GM18868 (cell line): ENCODE results near the gene CTSH.
"Not testable (repeated sequence)": the region's sequence is repeated elsewhere in the genome, so short reads cannot be mapped to it uniquely, and the experiment has no call there.

Experiments
- ATAC-seq: cut with Tn5 transposase; IDR thresholded peaks from one replicate; pipeline ENCODE4 v1.9.1; 2021; ENCODE audit warnings: mild to moderate bottlenecking, moderate library complexity; ENCODE audit not compliant: unreplicated experiment

The CTSH gene

GRCh38 chr15:78923480-78924360 lies 21.1 kb downstream of the CTSH start:
- ATAC-seq: no peak

DNA sequence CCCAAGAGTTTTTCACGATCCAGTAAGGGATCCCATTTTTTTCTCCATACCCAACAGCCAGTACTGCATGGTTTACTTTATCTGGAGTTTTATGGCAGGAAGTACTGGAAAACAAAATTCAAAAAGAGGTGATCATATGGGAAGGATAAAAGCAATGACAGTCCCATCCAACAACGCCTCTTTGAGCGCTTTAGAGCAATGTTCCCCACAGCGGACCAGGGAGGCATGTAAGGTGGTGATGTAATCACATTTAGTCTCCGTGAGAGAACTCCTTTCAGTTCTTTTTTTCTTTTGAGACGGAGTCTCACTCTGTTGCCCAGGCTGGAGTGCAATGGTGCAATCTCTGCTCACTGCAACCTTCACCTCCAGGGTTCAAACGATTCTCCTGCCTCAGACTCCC lies 21.8 kb downstream of the CTSH start:
- no peak for ATAC-seq

- ATAC-seq: no peak
These were observed 22.3 kb downstream of the CTSH start for GRCh38 chr15:78922527-78922926.

- ATAC-seq: no peak
These were observed 22.9 kb downstream of the CTSH start for GRCh38 chr15:78921940-78922339.

DNA sequence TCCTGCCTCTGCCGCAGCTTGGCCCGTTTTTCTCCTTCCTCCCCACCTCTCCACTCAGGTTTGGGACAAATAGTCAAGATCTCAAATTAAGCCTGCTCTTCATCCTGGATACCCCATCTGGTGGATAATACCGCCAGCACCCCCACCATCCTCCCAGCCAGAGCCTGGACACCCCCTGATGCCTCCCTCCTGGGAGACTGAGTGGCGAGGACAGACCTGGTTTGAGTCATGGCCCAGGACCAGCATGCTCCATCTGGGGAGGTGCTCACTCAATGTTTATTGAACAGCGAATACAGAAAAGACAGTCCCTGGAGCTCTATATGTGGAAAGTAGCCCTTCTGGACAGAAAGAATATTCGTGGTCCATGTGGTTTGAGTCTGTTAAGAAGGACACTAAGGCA lies 23.3 kb downstream of the CTSH start:
- no peak for ATAC-seq

GRCh38 chr15:78917888-78918287 lies 27.0 kb downstream of the CTSH start:
- no peak for ATAC-seq

DNA sequence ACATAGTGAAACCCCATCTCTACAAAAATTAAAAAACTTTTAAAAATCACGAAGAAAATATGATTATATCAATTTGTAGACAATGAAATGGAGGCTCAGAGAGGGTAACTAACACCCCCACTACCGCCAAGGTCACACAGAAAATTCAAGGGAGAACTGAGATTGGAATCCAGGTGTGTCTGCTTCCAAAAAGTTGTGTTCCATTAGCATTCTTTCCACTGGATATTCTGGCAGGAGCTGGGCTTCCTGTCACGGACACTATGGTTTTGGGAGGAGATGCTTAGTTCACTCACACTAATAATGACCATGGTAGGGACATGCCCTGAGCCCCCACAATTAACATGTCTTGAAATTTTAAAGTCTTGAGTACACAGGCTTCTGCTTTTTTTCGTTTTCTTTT lies 28.8 kb downstream of the CTSH start:
- ATAC-seq: no peak

GRCh38 chr15:78915341-78916087 lies 29.3 kb downstream of the CTSH start:
- ATAC-seq: no peak

GRCh38 chr15:78914027-78914764 lies 30.6 kb downstream of the CTSH start:
- no peak for ATAC-seq

DNA sequence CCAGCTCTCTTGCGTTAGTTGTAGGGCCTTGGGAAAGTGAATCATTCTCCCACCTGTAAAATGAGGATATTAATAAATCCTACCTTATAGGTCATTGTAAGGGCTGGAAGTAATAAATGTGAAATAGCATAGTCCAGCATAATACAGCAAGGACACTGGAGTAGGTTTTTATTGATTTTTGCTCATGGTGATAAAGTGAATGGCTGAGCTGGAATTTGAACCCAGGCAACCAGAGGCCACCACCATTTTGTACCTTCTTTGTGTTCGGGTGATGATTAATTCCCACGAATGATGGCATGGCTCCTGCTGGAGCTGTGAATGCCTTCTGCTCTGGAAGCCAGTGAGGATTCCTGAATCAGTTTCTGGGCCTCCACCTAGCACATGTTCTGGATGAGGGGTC lies 31.8 kb downstream of the CTSH start:
- no peak for ATAC-seq

DNA sequence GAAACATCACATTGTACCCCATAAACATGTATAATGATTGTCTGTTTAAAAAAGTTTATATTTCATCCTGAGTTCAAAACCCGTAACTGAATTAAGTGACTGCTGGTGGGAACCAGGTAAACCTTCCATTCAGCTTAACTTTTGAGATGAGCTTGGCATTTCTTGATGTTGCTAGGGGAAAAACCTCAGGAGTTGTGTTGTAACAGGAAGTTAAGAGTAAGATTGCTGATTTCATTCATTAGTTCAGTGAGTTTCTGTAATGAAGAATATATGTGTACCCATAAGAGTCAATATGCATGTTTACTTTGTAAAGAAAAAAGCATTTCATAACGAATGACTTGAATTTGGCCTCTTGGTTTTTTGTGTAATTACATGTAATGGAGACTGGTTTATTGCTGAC lies 32.5 kb downstream of the CTSH start:
- ATAC-seq: no peak

DNA sequence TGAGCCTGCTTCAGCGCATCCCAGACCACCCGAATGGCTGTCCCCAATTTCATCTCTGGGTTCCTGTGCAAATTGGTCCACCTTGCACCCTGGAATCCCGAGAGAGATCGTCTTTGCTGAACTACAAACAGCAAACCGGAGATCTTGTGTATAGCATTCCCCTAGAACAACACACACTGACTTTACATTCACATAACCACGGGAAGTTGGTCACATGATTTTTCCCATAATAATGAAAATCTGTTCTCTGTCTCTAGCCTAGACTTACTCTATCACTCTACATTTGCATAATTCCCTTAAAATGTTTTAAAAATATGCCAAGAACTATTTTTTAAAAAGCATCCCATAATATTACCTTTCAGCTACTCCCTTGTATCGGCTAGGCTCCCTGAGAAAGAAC lies 34.6 kb downstream of the CTSH start:
- no peak for ATAC-seq

- ATAC-seq: no peak
These were observed 35.0 kb downstream of the CTSH start for GRCh38 chr15:78909791-78910228.

GRCh38 chr15:78909160-78909695 lies 35.6 kb downstream of the CTSH start:
- ATAC-seq: no peak

DNA sequence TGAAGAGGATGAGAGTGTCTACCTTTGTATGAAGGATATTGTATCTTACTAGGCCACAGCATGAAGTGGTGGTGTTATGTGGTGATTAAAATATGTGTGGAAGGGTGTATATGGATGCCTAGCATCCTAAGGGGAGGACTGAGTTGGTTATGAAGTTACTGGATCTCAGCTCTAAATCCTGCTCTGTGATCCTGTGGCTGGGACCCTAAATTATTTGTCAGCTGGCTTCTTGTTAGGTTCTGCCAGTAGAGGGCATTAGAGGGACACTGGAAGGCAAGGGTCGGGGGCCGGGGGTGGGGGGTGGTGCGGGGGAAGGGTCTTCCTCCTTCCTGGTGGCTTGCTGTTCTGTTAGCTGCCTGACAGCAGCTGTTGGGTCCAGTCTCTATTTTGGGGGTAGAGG lies 37.3 kb downstream of the CTSH start:
- ATAC-seq: no peak

GRCh38 chr15:78906316-78906620 lies 38.6 kb downstream of the CTSH start:
- ATAC-seq: no peak

DNA sequence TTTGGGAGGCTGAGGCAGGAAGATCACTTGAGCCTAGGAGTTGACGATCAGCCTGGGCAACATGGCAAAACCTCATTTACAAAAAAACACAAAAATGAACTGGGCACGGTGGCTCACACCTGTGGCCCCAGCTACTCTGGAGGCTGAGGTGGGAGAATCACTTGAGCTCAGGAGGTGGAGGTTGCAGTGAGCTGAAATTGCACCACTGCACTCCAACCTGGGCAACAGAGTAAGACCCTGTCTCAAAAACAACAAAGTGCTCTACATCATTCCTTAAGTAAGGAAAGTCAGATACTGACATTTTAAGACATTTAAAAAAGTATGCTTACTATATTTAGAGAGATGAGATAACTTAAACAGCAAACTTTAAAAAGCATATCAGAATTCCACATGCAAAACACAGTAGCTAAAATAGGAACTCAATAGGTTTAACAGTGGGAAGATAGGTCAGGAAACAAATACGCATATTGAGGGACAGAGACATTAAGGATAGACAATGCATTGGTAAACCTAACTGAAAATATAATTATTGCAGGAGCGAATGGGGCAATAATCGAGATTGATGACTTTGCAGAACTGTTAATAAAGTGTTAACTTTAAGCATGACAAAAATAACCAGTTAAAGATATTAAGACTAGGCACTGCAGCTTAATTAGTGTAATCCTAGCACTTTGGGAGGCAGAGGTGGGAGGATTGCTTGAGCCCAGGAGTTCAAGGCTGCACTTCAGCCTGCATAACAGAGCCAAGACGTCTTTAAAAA lies 40.1 kb downstream of the CTSH start:
- ATAC-seq: no peak

- ATAC-seq: not testable (repeated sequence)
These were observed 42.4 kb downstream of the CTSH start for GRCh38 chr15:78902281-78903032.

DNA sequence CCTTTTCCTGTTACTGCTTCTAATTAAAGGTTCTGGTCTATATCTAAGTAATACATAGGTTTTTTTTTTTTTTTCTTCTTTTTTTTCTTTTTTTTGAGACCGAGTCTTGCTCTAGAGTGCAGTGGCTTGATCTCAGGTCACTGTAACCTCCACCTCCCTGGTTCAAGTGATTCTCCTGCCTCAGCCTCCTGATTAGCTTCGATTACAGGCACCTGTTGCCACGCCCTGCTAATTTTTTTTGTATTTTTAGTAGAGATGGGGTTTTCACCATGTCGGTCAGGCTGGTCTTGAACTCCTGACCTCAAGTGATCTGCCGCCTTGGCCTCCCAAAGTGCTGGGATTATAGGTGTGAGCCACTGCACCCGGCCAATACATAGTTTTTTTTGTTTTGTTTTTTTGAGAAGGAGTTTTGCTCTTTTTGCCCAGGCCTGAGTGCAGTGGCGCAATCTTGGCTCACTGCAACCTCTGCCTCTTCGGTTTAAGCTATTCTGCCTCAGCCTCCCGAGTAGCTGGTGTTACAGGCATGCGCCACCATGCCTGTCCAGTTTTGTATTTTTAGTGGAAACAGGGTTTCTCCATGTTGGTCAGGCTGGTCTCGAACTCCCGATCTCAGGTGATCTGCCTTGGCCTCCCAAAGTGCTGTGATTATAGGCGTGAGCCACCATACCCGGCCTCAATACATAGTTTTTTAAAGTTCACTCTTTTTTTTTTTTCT lies 43.9 kb downstream of the CTSH start:
- not testable (repeated sequence) for ATAC-seq
